Activated naive CD4-positive, alpha-beta T cell treated with anti-CD3 and anti-CD28 coated beads for 36 hours (primary cell): ENCODE measurements around the gene TOX2. TPM values are rescaled to one million over a fixed set of nuclear protein-coding genes. Genes with fewer than 3 reads are reported as not detected.
"Not testable (repeated sequence)": the region's sequence is repeated elsewhere in the genome, so short reads cannot be mapped to it uniquely, and the experiment has no call there.

ENCODE experiments used
- CTCF ChIA-PET: fragments of 350-600 bp; sonication (Branson Sonifier 250); formaldehyde crosslinking; loops from one replicate; lab custom pipeline; 2021; ENCODE audit warnings: antibody characterized with exemption; lab: Charles Lee
- DNase-seq: peaks from one replicate; pipeline ENCODE4 v3.0.0-alpha.2; 2020
- H3K27ac Mint-ChIP-seq: one replicate; pipeline ENCODE4 v1.8.0; 2021; ENCODE audit warnings: mild to moderate bottlenecking, mixed read lengths
- H3K27me3 Mint-ChIP-seq: one replicate; pipeline ENCODE4 v1.8.0; 2021; ENCODE audit warnings: low read depth, mixed read lengths
- H3K36me3 Mint-ChIP-seq: one replicate; pipeline ENCODE4 v1.8.0; 2021; ENCODE audit warnings: low read depth, mixed read lengths
- H3K4me1 Mint-ChIP-seq: one replicate; pipeline ENCODE4 v1.8.0; 2021; ENCODE audit warnings: low read depth, mixed read lengths
- H3K4me3 Mint-ChIP-seq: one replicate; pipeline ENCODE4 v1.8.0; 2021; ENCODE audit warnings: mild to moderate bottlenecking, moderate library complexity, mixed read lengths
- H3K9me3 Mint-ChIP-seq: one replicate; pipeline ENCODE4 v1.8.0; 2021; ENCODE audit warnings: mixed read lengths
- intact Hi-C: fragments of 100-400 bp; cut with micrococcal nuclease; formaldehyde crosslinking; loops from one replicate; pipeline ENCODE4 v1.15.1; 2023
- total RNA-seq, 2 experiments: library from RNA; stranded (reverse); gene quantifications; one replicate each; pipeline ENCODE4 v1.2.3, GENCODE V29; 2021

Gene TOX2
- total RNA-seq, 2 experiments from 2014 or later = 1.2 to 1.6 TPM

DNA sequence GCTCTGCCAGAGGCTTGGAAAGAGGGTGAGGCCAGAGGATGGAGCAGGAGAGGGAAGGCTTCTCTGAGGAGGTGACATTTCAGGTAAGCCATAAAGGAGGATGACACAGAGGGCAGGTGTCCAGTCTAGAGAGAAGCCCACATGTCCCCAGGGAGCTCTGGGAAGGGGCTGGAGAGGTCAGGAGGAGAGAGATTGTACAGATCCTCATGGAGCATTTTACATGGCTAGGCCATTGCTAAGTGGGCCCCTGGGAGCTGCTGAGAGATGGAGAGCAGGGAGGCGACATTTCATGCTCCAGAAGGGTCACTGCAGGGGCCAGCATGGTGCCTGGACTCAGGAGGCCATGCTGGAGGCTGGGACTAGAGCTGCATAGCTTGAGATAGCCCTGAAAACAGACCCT lies 124.5 kb downstream of the TOX2 start:
- Mint-ChIP-seq H3K27ac (no peak overlapping the region), H3K4me1 (peaks cover 8% of the 10 kb centered on the region), H3K27me3 (no peaks in the 10 kb centered on the region), H3K36me3 (no peaks in the 10 kb centered on the region), H3K9me3 (peaks cover 2% of the 10 kb centered on the region), H3K4me3 (no peak overlapping the region)
- no peak for DNase-seq
- intact Hi-C loops = no loop called here
- CTCF ChIA-PET = no interaction called here

DNA sequence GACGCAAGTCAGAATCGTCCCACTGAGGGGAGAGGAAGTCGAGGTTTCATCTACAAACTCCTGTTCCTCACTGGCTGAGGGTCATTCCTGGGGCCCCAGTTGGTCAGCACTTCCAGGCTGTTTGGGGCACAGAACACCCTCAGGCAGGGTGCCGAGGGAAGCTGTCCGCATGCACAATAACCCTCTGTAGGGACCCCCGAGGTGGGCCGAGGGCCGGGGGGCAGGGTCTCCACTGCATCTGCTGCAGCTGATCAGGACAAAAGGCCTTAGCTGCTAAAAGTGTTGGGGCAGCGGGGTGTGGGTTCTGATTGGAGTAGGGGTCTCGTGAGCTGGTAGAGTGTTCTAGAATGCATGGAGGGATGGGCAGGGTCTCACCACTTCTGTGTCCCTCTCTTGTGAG lies 125.1 kb downstream of the TOX2 start:
- peaks cover 7% of the 10 kb centered on the region for H3K4me1 Mint-ChIP-seq
- no peaks in the 10 kb centered on the region for H3K27me3 Mint-ChIP-seq
- no peaks in the 10 kb centered on the region for H3K36me3 Mint-ChIP-seq
- no peak overlapping the region for H3K27ac Mint-ChIP-seq
- no peak for DNase-seq
- H3K9me3 Mint-ChIP-seq = peaks cover 2% of the 10 kb centered on the region
- intact Hi-C loops = no loop called here
- CTCF ChIA-PET = interaction anchor here (0.5 kb wide), 1 partner anchor 216 kb away, joined by 3 read pairs; no protein-coding TSS in a partner anchor
- no peak overlapping the region for H3K4me3 Mint-ChIP-seq

DNA sequence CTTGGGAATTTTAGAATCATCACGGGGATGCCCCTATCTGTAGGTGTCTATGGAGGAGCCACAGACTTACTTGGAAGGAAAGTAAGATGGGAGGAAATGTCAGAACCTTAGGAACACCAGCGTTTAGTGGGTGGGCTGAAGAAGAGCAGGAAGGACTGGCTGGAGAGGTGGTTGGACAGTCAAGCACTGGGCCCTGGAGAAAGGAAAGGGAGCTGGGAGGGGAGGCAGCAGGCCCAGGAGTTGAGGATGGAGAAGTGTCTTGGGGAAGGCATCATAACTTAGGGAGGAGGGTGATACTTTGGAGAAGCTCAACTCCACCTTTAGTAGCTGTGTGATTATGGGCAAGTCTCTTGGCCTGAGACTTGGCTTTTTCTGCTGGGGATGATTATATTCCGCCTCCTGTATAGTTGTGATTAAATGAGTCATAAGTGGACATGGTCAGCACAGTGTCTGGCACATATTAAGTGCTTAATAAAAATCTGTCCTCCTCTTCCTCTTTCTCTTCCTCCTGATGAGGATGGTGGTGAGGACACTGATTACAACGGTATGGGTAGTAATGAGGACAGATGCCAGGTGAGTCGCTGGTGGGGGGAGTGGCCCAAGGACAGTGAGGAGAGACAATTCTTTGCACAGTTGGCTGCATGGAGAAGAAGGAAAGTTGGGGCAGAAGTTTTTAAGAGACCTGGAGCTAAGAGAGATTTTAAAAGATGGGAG lies 125.7 kb downstream of the TOX2 start:
- Mint-ChIP-seq H3K4me3 (no peak overlapping the region), H3K27me3 (no peaks in the 10 kb centered on the region), H3K36me3 (no peaks in the 10 kb centered on the region), H3K4me1 (peaks cover under 1% of the 10 kb centered on the region), H3K27ac (no peak overlapping the region), H3K9me3 (peaks cover 2% of the 10 kb centered on the region)
- CTCF ChIA-PET = no interaction called here
- intact Hi-C loops = no loop called here
- DNase-seq = no peak

DNA sequence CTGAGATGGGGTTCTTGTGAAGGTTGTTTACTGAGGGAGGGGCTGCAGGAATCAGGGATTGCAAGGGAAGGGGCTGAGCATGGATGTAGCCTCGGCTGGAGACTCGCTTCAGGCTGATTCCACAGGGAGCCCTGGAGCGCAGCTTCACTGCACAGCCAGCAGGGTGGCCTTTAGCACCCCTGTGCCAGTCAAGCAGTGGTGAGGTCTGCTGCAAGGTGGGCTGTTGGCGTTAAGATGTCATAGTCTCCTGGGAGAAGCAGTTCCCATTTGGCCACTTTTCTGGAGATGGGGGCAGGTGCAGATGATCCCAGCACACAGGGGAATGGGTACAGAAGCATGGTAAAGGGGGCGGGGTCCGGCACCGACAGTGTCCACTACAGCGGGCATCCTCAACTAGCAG lies 126.3 kb downstream of the TOX2 start:
- intact Hi-C loops = no loop called here
- H3K4me1 Mint-ChIP-seq = no peaks in the 10 kb centered on the region
- CTCF ChIA-PET = no interaction called here
- DNase-seq = no peak
- no peaks in the 10 kb centered on the region for H3K27me3 Mint-ChIP-seq
- peaks cover 2% of the 10 kb centered on the region for H3K9me3 Mint-ChIP-seq
- no peaks in the 10 kb centered on the region for H3K36me3 Mint-ChIP-seq
- no peak overlapping the region for H3K4me3 Mint-ChIP-seq
- no peak overlapping the region for H3K27ac Mint-ChIP-seq

DNA sequence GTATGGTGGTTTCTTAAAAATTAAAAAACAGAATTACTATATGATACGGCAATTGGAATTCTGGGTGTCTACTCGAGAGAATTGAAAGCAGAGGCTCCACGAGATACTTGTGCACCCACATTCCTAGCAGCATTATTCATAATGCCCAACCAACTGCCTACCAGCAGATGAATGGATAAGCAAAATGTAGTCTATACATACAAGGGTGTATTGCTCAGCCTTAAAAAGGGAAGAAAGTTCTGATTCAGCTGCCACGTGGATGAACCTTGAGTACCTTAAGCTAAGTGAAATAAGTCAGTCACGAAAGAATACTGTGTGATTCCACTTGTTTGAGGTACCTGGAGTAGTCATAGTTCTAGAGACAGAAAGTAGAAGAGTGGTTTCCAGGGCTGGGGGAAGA lies 130.1 kb downstream of the TOX2 start:
- H3K27ac Mint-ChIP-seq, DNase-seq, CTCF ChIA-PET, H3K4me1 Mint-ChIP-seq, H3K36me3 Mint-ChIP-seq, H3K4me3 Mint-ChIP-seq, intact Hi-C loops, H3K27me3 Mint-ChIP-seq, H3K9me3 Mint-ChIP-seq: not testable (repeated sequence)

DNA sequence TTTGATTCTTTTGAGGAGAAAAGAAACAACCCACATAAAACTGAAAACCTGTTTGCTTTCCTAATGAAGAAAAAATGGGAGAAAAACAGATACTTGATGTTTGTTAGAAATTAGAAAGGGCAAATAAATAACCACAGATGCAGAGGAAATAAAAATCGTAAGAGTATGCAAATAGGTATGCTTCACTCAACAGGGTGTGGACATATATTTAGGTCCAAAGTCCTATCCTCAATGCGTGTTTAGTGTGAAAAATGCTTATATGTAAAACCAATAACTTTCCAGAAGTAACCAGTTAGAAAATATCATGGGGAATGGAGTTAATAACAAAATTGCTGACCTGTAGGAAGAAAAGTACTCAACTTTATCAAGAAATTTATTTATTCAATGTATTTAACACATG lies 135.7 kb downstream of the TOX2 start:
- Mint-ChIP-seq H3K4me1 (no peaks in the 10 kb centered on the region), H3K4me3 (no peak overlapping the region), H3K27me3 (no peaks in the 10 kb centered on the region), H3K36me3 (no peaks in the 10 kb centered on the region), H3K27ac (no peak overlapping the region), H3K9me3 (no peaks in the 10 kb centered on the region)
- intact Hi-C loops = no loop called here
- no peak for DNase-seq
- CTCF ChIA-PET = no interaction called here

DNA sequence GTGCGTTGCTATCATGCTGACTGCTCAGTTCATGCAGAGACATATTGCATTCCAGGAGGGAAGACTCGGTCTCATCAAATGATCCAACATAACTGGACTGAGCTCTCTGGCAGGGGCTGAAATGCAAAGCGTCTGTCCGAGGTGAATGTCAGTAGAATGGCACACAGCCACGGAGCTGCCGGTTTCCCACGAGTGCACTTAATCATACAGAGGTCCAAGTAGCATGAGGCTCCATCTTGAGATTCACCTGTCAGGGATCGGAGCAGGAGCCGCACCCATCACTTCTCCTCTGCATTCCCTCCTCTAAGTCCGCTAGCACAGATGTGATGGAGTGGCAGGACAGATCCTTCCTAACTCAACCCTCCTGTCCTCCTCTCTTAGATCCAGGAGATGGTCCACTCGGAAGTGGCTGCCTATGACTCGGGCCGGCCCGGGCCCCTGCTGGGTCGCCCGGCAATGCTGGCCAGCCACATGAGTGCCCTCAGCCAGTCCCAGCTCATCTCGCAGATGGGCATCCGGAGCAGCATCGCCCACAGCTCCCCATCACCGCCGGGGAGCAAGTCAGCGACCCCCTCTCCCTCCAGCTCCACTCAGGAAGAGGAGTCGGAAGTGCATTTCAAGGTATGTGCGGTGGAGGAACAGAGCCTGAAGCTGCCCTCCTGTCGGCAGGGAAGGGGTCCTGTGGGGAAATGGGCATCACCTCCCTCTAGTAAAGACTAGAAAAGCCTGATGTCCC lies 136.4 kb downstream of the TOX2 start:
- no peaks in the 10 kb centered on the region for H3K9me3 Mint-ChIP-seq
- no peaks in the 10 kb centered on the region for H3K27me3 Mint-ChIP-seq
- no peak overlapping the region for H3K27ac Mint-ChIP-seq
- no peak for DNase-seq
- CTCF ChIA-PET = no interaction called here
- H3K4me1 Mint-ChIP-seq = peaks cover 4% of the 10 kb centered on the region
- H3K36me3 Mint-ChIP-seq = no peaks in the 10 kb centered on the region
- no peak overlapping the region for H3K4me3 Mint-ChIP-seq
- intact Hi-C loops = no loop called here

DNA sequence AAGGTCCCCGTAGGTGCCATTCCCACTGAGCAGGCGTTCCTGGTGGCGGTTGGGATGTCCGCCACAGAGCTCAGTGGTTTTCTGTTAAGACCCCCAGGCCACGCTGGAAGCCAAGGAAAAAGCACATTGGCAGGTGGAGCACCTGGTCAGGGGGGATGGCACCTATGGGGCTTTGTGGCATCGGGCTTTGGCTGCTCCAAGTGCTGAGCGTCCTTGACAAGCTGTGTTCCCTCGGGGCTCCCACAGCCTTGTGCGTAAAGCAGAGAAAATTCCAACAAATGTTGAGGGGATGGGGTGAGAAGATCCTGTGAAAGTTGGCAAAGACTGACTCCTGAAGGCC lies 137.0 kb downstream of the TOX2 start:
- CTCF ChIA-PET = no interaction called here
- H3K27me3 Mint-ChIP-seq = no peaks in the 10 kb centered on the region
- no peaks in the 10 kb centered on the region for H3K9me3 Mint-ChIP-seq
- no peaks in the 10 kb centered on the region for H3K36me3 Mint-ChIP-seq
- no peak overlapping the region for H3K4me3 Mint-ChIP-seq
- peaks cover 4% of the 10 kb centered on the region for H3K4me1 Mint-ChIP-seq
- intact Hi-C loops = no loop called here
- no peak for DNase-seq
- no peak overlapping the region for H3K27ac Mint-ChIP-seq

DNA sequence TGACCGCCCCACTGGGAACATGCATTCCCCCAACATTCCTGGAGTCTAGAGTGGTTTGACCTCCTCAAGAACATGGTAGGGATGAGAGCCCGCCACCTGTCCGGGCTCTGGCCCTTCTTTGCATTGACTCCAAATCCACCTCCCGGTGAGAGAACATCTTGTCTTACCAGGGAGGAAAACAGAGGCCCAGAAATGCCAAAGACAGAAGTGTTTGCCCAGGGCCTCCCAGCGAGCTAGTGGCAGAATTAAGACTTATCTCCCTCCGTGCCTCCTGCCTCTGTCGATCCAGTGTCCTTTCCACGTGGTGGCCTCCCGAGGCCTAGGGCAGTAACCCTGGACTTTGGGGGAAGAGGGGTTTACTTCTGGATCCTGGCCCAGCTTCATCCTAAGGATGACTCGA lies 137.5 kb downstream of the TOX2 start:
- Mint-ChIP-seq H3K27me3 (no peaks in the 10 kb centered on the region), H3K36me3 (no peaks in the 10 kb centered on the region), H3K4me3 (no peak overlapping the region), H3K4me1 (peaks cover 4% of the 10 kb centered on the region), H3K9me3 (no peaks in the 10 kb centered on the region), H3K27ac (no peak overlapping the region)
- intact Hi-C loops = no loop called here
- CTCF ChIA-PET = no interaction called here
- no peak for DNase-seq

DNA sequence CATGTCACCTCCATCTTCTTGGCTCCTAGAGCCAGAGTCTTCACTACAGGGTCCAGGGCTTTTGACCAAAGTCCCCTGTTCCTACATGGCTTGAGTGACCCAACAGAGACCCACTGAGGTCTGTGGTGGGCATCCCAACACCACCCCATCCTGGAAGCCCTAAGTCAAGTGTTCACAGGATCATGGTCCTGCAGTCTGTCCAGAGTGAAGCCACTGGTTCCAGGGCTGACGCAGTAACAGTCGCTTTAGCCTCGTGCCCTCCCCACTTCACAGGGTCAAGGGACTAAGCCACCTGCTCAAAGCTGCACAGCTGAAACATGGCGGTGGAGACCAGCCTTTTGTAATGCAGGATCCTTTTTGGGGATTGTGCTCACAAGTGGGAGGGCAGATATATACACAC lies 138.4 kb downstream of the TOX2 start:
- Mint-ChIP-seq H3K27me3 (no peaks in the 10 kb centered on the region), H3K4me3 (no peak overlapping the region), H3K27ac (no peak overlapping the region), H3K9me3 (peaks cover 3% of the 10 kb centered on the region), H3K4me1 (peaks cover 4% of the 10 kb centered on the region), H3K36me3 (no peaks in the 10 kb centered on the region)
- CTCF ChIA-PET = no interaction called here
- intact Hi-C loops = no loop called here
- no peak for DNase-seq

DNA sequence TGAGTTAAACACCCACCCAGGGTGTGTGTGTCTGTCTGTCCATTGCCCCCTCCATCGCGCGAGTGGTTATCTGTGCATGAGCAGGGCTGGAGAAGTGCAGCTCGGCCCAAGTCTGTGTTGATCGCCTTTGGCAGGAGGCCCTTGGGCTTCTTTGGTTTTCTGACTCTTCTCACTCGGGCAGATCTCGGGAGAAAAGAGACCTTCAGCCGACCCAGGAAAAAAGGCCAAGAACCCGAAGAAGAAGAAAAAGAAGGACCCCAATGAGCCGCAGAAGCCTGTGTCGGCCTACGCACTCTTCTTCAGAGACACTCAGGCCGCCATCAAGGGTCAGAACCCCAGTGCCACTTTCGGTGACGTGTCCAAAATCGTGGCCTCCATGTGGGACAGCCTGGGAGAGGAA lies 139.5 kb downstream of the TOX2 start:
- H3K27ac Mint-ChIP-seq = no peak overlapping the region
- no peaks in the 10 kb centered on the region for H3K27me3 Mint-ChIP-seq
- no peak for DNase-seq
- H3K4me1 Mint-ChIP-seq = peaks cover 10% of the 10 kb centered on the region
- H3K4me3 Mint-ChIP-seq = no peak overlapping the region
- CTCF ChIA-PET = interaction anchor here (1.2 kb wide), 2 partner anchors 26 to 28 kb away, joined by 3 to 4 read pairs; no protein-coding TSS in a partner anchor
- intact Hi-C loops = no loop called here
- H3K36me3 Mint-ChIP-seq = no peaks in the 10 kb centered on the region
- peaks cover 7% of the 10 kb centered on the region for H3K9me3 Mint-ChIP-seq

DNA sequence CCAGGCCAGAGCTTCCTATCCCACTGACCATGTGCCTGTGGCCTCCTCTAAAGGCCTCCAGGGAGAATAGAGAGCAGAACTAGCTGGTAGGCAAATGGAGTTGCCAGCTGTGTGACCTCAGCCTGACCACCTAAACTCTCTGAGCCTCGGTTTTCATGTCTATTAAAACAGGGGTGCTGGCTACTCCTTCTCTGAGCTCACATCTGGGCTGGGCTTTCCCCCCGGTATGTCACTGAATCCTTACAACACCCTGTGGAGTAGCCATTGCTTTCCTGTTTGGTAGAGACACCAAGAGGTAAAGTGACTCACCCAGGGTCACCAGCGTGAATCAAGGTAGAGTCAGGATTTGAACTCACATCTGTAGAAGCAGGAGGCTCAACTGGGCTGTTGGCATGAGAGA lies 140.2 kb downstream of the TOX2 start:
- no peak for DNase-seq
- H3K9me3 Mint-ChIP-seq = peaks cover 7% of the 10 kb centered on the region
- H3K4me1 Mint-ChIP-seq = peaks cover 10% of the 10 kb centered on the region
- intact Hi-C loops = no loop called here
- H3K36me3 Mint-ChIP-seq = no peaks in the 10 kb centered on the region
- no peak overlapping the region for H3K4me3 Mint-ChIP-seq
- H3K27ac Mint-ChIP-seq = no peak overlapping the region
- CTCF ChIA-PET = interaction anchor here (1.2 kb wide), 2 partner anchors 25 to 27 kb away, joined by 3 to 4 read pairs; no protein-coding TSS in a partner anchor
- H3K27me3 Mint-ChIP-seq = no peaks in the 10 kb centered on the region
